HepG2 (cell line): ENCODE data around the gene DGKD. TPM values are rescaled to one million over a fixed set of nuclear protein-coding genes. Genes with fewer than 3 reads are reported as not detected.

ENCODE experiments used
- ATAC-seq: fragments of 200-7000 bp; cut with Tn5 transposase; 3 replicates; pipeline ENCODE4 v1.9.1; 2020; ENCODE audit warnings: mild to moderate bottlenecking, moderate library complexity
- BruUV-seq: library from RNA; stranded (reverse); fragments of 400-500 nt; replicated peaks from 2 replicates; lab custom pipeline; 2021; lab: Mats Ljungman, UMichigan
- CTCF ChIA-PET: fragments of 300-600 bp; formaldehyde crosslinking; extraction: SDS; loops from one replicate; lab custom pipeline; 2021; ENCODE audit warnings: low total read pairs, inconsistent platforms, low intra/inter-chr PET ratio; lab: Yijun Ruan, JAX
- POLR2A ChIA-PET: fragments of 350-600 bp; sonication (Branson Sonifier 250); formaldehyde crosslinking; loops from one replicate; lab custom pipeline; 2020; ENCODE audit warnings: antibody characterized with exemption, inconsistent platforms; lab: Yijun Ruan, JAX
- DNase-seq: peaks from one replicate; pipeline ENCODE4 v3.0.0-alpha.2; 2015; ENCODE audit warnings: low spot score
- FAIRE-seq: peaks from 3 replicates; lab custom pipeline; 2011; peaks lifted over from hg19 to GRCh38; lab: Jason Lieb, UNC
- H2AFZ ChIP-seq: one replicate; pipeline ENCODE4 v1.6.1; 2011; ENCODE audit warnings: low read length, inconsistent platforms
- H3K27ac ChIP-seq: fragments of 300-600 bp; 3 replicates; pipeline ENCODE4 v1.8.0; 2011; ENCODE audit warnings: mixed run types, mild to moderate bottlenecking, mixed read lengths, low read length, inconsistent platforms; ENCODE audit not compliant: insufficient read depth; ENCODE audit errors: extremely low read length
- H3K27me3 ChIP-seq, 2 experiments: fragments of 200-600 bp in 1 of 2; 2 replicates in 1 of 2; 3 replicates in 1 of 2; pipeline versions ENCODE4 v1.6.0 to v1.8.0; 2011; ENCODE audit warnings: low read length in 2 of 2, mild to moderate bottlenecking in 2 of 2, moderate library complexity in 2 of 2, inconsistent platforms in 1 of 2; ENCODE audit not compliant: insufficient read depth in 2 of 2, control insufficient read depth in 1 of 2
- H3K36me3 ChIP-seq, 2 experiments: fragments of 200-600 bp in 1 of 2; replicated peaks in 1 of 2; 2 replicates in 1 of 2; 3 replicates in 1 of 2; pipeline versions ENCODE4 v1.5.1 to v1.8.0; 2011; ENCODE audit warnings: low read length in 2 of 2, inconsistent platforms in 1 of 2; ENCODE audit not compliant: insufficient read depth in 2 of 2, control insufficient read depth in 1 of 2
- H3K4me1 ChIP-seq: 2 replicates; pipeline ENCODE4 v1.5.1; 2012; ENCODE audit warnings: low read length, inconsistent platforms; ENCODE audit not compliant: insufficient read depth
- H3K4me2 ChIP-seq: 2 replicates; pipeline ENCODE4 v1.6.0; 2011; ENCODE audit warnings: low read depth, low read length, inconsistent platforms
- H3K4me3 ChIP-seq, 3 experiments: fragments of 200-600 bp in 1 of 3; sonication (generic), shearing (Covaris generic) in 1 of 3; replicated peaks in 1 of 3; 2 replicates each; pipeline ENCODE4 v1.5.1; 2011 to 2016; ENCODE audit warnings: low read length in 3 of 3, inconsistent platforms in 2 of 3, low read depth in 2 of 3, mild to moderate bottlenecking in 2 of 3, control low read depth in 1 of 3, mixed read lengths in 1 of 3; ENCODE audit not compliant: insufficient read depth in 1 of 3
- H3K79me2 ChIP-seq: one replicate; pipeline ENCODE4 v1.6.1; 2011; ENCODE audit warnings: low read length, inconsistent platforms; ENCODE audit not compliant: insufficient read depth
- H3K9ac ChIP-seq: 2 replicates; pipeline ENCODE4 v1.6.0; 2011; ENCODE audit warnings: mild to moderate bottlenecking, low read depth, low read length, inconsistent platforms; ENCODE audit not compliant: insufficient read depth
- H3K9me3 ChIP-seq: 2 replicates; pipeline ENCODE4 v1.5.1; 2012; ENCODE audit warnings: mild to moderate bottlenecking, low read length
- H4K20me1 ChIP-seq: 2 replicates; pipeline ENCODE4 v1.6.0; 2011; ENCODE audit warnings: inconsistent platforms, mild to moderate bottlenecking, low read length, moderate library complexity; ENCODE audit not compliant: insufficient read depth
- EP300 ChIP-seq, 3 experiments: sonication (generic) in 1 of 3; formaldehyde crosslinking in 1 of 3; IDR thresholded peaks; 2 replicates each; pipeline versions ENCODE4 v1.5.1 to v1.6.1; 2011 to 2020; ENCODE audit warnings: low read depth in 2 of 3, low read length in 2 of 3, borderline replicate concordance in 1 of 3, improper control_type of control experiment in 1 of 3, mild to moderate bottlenecking in 1 of 3, missing genetic modification reagents in 1 of 3, moderate library complexity in 1 of 3
- ZBTB7B ChIP-seq: sonication (generic); formaldehyde crosslinking; IDR thresholded peaks from 2 replicates; pipeline ENCODE4 v1.4.0; 2020; ENCODE audit warnings: missing genetic modification reagents
- ZFP82 ChIP-seq: sonication (generic); formaldehyde crosslinking; IDR thresholded peaks from 2 replicates; pipeline ENCODE4 v1.5.1; 2020; ENCODE audit warnings: mild to moderate bottlenecking, missing genetic modification reagents, borderline replicate concordance
- ZNF318 ChIP-seq: sonication (generic); formaldehyde crosslinking; IDR thresholded peaks from 2 replicates; pipeline ENCODE4 v1.4.0; 2020; ENCODE audit warnings: mild to moderate bottlenecking, missing genetic modification reagents
- ZNF362 ChIP-seq: sonication (generic); formaldehyde crosslinking; IDR thresholded peaks from 2 replicates; pipeline ENCODE4 v1.4.0; 2020; ENCODE audit warnings: missing genetic modification reagents, mild to moderate bottlenecking, borderline replicate concordance
- ZNF790 ChIP-seq: sonication (generic); formaldehyde crosslinking; IDR thresholded peaks from 2 replicates; pipeline ENCODE4 v1.8.0; 2022; ENCODE audit warnings: missing genetic modification reagents, mild to moderate bottlenecking, borderline replicate concordance
- WGBS: methylation state at CpG from one replicate; pipeline ENCODE4 v1.1.6; 2017; ENCODE audit warnings: low lambda C conversion rate; 5-methylcytosine and 5-hydroxymethylcytosine counted together
- in situ Hi-C: cut with HindIII; loops from 2 replicates; pipeline ENCODE4 v1.10.0; 2017; ENCODE audit warnings: low pct_unique_long_range_greater_than_20kb; ENCODE audit not compliant: extremely low pct_ligation_motif_present
- intact Hi-C: fragments of 100-400 bp; cut with micrococcal nuclease; formaldehyde crosslinking; loops from one replicate; pipeline ENCODE4 v1.10.0; 2022; ENCODE audit not compliant: unreplicated experiment
- polyA plus RNA-seq, 8 experiments: library from polyadenylated mRNA; depleted of rRNA in 3 of 8; stranded (reverse) in 7 of 8; unstranded in 1 of 8; fragments of >200 nt; fragmentation: Illumina TruSeq in 4 of 8; extraction: Trizol in 4 of 8; gene quantifications; 2 replicates each; pipeline versions ENCODE4 v1.2.1 to v1.2.3, GENCODE V29; 2011 to 2016; ENCODE audit warnings: low read depth in 4 of 8, missing spikeins in 1 of 8, mixed read lengths in 1 of 8; ENCODE audit not compliant: insufficient read depth in 1 of 8
- total RNA-seq, 5 experiments: library from RNA; depleted of rRNA; stranded (reverse); fragments of >200 nt; fragmentation: Illumina TruSeq; extraction: Trizol; gene quantifications; 2 replicates each; pipeline ENCODE4 v1.2.3, GENCODE V29; 2016; ENCODE audit warnings: low read depth in 1 of 5
- TF ChIP-seq, protein P1 (sequence below): sonication (generic); formaldehyde crosslinking; IDR thresholded peaks from 2 replicates; pipeline ENCODE4 v1.4.0; 2020; ENCODE audit warnings: mild to moderate bottlenecking, missing genetic modification reagents, borderline replicate concordance

Gene DGKD
- total and polyA plus RNA-seq, 2 of the 13 experiments (the other 11 are each of a cell fraction or from before 2014, with no cell fraction given): 24.5 to 33.2 TPM

DNA sequence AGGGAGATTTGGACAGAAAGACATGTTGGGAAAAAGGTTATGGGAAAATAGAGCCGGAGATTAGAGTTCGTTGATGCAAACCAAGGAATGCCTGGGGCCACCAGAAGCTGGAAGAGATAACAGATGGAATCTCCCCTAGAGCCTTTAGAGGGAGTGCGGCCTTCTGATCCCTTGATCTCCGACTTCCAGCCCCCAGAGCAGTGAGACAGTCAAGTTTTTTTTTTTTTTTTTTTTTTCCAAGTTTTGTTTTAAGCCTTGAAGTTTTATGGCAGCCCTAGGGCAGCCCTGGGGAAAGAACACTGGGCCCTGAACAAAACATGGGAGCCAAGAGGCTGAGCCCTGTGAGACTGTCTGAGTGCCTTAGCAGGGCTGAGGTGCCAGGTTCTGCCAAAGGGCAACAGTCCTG is 6.5 kb downstream of the DGKD start:
- ATAC-seq (peak; percentile 90), DNase-seq (peak; percentile 43), FAIRE-seq (peak; percentile 8)
- BruUV-seq: no TSS peak
- ChIA-PET CTCF (no interaction called here), POLR2A (interaction anchor here (1.0 kb wide), 1 partner anchor 27 kb away, joined by 3 read pairs; no protein-coding TSS in a partner anchor)
- Histone ChIP-seq H3K9ac (no peak overlapping the region), H2AFZ (no peak overlapping the region), H3K27ac (peak overlapping the region; percentile 3), H3K4me1 (peaks cover 58% of the 10 kb centered on the region), H3K79me2 (peaks cover 69% of the 10 kb centered on the region), H3K27me3 (no peaks in the 10 kb centered on the region), H3K36me3 (peaks cover 2 to 12% of the 10 kb centered on the region in 2 experiments; a peak in 4 of 5 replicates), H3K4me2 (0 out of 2 replicates have a peak overlapping the region, but pooled peaks have one; percentile 19), H3K9me3 (peaks cover 4% of the 10 kb centered on the region; the same call in 1 of the 2 replicates), H3K4me3 (no peak overlapping the region), H4K20me1 (peaks cover 10% of the 10 kb centered on the region)
- 60% methylated on average over 4 of the region's 4 CpGs for WGBS
- 0 out of 2 replicates have a peak, but pooled peaks have one; percentile 41 for TF ChIP-seq ZBTB7B (CRISPR knock-in tag)
- no peak for TF ChIP-seq ZFP82 (CRISPR knock-in tag)
- TF ChIP-seq ZNF318: no peak
- TF ChIP-seq, protein P1, sequence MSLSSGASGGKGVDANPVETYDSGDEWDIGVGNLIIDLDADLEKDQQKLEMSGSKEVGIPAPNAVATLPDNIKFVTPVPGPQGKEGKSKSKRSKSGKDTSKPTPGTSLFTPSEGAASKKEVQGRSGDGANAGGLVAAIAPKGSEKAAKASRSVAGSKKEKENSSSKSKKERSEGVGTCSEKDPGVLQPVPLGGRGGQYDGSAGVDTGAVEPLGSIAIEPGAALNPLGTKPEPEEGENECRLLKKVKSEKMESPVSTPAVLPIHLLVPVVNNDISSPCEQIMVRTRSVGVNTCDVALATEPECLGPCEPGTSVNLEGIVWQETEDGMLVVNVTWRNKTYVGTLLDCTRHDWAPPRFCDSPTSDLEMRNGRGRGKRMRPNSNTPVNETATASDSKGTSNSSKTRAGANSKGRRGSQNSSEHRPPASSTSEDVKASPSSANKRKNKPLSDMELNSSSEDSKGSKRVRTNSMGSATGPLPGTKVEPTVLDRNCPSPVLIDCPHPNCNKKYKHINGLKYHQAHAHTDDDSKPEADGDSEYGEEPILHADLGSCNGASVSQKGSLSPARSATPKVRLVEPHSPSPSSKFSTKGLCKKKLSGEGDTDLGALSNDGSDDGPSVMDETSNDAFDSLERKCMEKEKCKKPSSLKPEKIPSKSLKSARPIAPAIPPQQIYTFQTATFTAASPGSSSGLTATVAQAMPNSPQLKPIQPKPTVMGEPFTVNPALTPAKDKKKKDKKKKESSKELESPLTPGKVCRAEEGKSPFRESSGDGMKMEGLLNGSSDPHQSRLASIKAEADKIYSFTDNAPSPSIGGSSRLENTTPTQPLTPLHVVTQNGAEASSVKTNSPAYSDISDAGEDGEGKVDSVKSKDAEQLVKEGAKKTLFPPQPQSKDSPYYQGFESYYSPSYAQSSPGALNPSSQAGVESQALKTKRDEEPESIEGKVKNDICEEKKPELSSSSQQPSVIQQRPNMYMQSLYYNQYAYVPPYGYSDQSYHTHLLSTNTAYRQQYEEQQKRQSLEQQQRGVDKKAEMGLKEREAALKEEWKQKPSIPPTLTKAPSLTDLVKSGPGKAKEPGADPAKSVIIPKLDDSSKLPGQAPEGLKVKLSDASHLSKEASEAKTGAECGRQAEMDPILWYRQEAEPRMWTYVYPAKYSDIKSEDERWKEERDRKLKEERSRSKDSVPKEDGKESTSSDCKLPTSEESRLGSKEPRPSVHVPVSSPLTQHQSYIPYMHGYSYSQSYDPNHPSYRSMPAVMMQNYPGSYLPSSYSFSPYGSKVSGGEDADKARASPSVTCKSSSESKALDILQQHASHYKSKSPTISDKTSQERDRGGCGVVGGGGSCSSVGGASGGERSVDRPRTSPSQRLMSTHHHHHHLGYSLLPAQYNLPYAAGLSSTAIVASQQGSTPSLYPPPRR (CRISPR knock-in tag): no peak
- 0 out of 2 replicates have a peak, but pooled peaks have one; percentile 34 for TF ChIP-seq ZNF362 (CRISPR knock-in tag)
- no peak for TF ChIP-seq ZNF790 (CRISPR knock-in tag)
- TF ChIP-seq EP300 (IDR thresholded peaks at IDR 0.05; ENCODE audit: low read depth in 2 of 2, low read length in 2 of 2): peak in 1 of 2 experiments; percentile 9; a peak in 1 of 4 replicates
- no peak for TF ChIP-seq EP300 (CRISPR knock-in tag; IDR thresholded peaks at IDR 0.05; ENCODE audit: borderline replicate concordance)
- in situ Hi-C loops (no loop called here), intact Hi-C loops (no loop called here)
